GM23338 (cell line): Measurements from ENCODE around the gene ACSL6. TPM values are rescaled to one million over a fixed set of nuclear protein-coding genes. Genes with fewer than 3 reads are reported as not detected.

Source experiments
- ATAC-seq: fragments of 200-7000 bp; cut with Tn5 transposase; 3 replicates; pipeline ENCODE4 v1.9.1; 2020
- DNase-seq: peaks from one replicate; pipeline ENCODE4 v3.0.0-alpha.2; 2015; ENCODE audit warnings: low spot score
- H2AFZ ChIP-seq: fragments of 200-600 bp; sonication (generic); 2 replicates; pipeline ENCODE4 v1.8.0; 2016; ENCODE audit warnings: antibody characterized with exemption, mild to moderate bottlenecking, moderate library complexity
- H3F3A ChIP-seq: fragments of 200-600 bp; sonication (generic); replicated peaks from 2 replicates; pipeline ENCODE4 v1.8.0; 2017; ENCODE audit warnings: antibody characterized with exemption, mixed run types, low read depth
- H3K27ac ChIP-seq: fragments of 200-600 bp; sonication (generic); 2 replicates; pipeline ENCODE4 v1.6.1; 2016; ENCODE audit warnings: low read depth
- H3K27me3 ChIP-seq: fragments of 200-600 bp; sonication (generic); 2 replicates; pipeline ENCODE4 v1.8.0; 2016; ENCODE audit warnings: mild to moderate bottlenecking, mixed run types, moderate library complexity; ENCODE audit not compliant: insufficient read depth
- H3K36me3 ChIP-seq: fragments of 200-600 bp; sonication (generic); 2 replicates; pipeline ENCODE4 v1.8.0; 2016; ENCODE audit warnings: mild to moderate bottlenecking; ENCODE audit not compliant: insufficient read depth
- H3K4me1 ChIP-seq: fragments of 200-600 bp; sonication (generic); 2 replicates; pipeline ENCODE4 v1.8.0; 2016; ENCODE audit warnings: mild to moderate bottlenecking, moderate library complexity; ENCODE audit not compliant: insufficient read depth
- H3K4me2 ChIP-seq: fragments of 200-600 bp; sonication (generic); 2 replicates; pipeline ENCODE4 v1.7.1; 2017; ENCODE audit warnings: mixed run types
- H3K4me3 ChIP-seq: fragments of 200-600 bp; sonication (generic); 2 replicates; pipeline ENCODE4 v1.6.1; 2016; ENCODE audit warnings: mixed run types
- H3K79me2 ChIP-seq: fragments of 200-600 bp; sonication (generic); replicated peaks from 2 replicates; pipeline ENCODE4 v1.8.0; 2017; ENCODE audit warnings: mild to moderate bottlenecking; ENCODE audit not compliant: insufficient read depth
- H3K9me2 ChIP-seq: fragments of 200-600 bp; sonication (generic); 2 replicates; pipeline ENCODE4 v1.8.0; 2017; ENCODE audit not compliant: insufficient read depth
- H4K20me1 ChIP-seq: fragments of 200-600 bp; sonication (generic); replicated peaks from 2 replicates; pipeline ENCODE4 v1.8.0; 2017; ENCODE audit warnings: mild to moderate bottlenecking; ENCODE audit not compliant: insufficient read depth
- H3K27ac Mint-ChIP-seq: 2 replicates; pipeline ENCODE4 v1.8.0; 2020; ENCODE audit warnings: inconsistent platforms, mild to moderate bottlenecking, moderate library complexity, mixed read lengths
- H3K27me3 Mint-ChIP-seq: 3 replicates; pipeline ENCODE4 v1.8.0; 2022; ENCODE audit warnings: low read depth, mild to moderate bottlenecking, moderate library complexity, mixed read lengths, inconsistent platforms; ENCODE audit not compliant: insufficient read depth, poor library complexity
- H3K36me3 Mint-ChIP-seq: 3 replicates; pipeline ENCODE4 v1.8.0; 2021; ENCODE audit warnings: low read depth, mild to moderate bottlenecking, inconsistent platforms, moderate library complexity, mixed read lengths
- H3K4me1 Mint-ChIP-seq: 3 replicates; pipeline ENCODE4 v1.8.0; 2020; ENCODE audit warnings: mild to moderate bottlenecking, inconsistent platforms, mixed read lengths
- H3K4me3 Mint-ChIP-seq: 3 replicates; pipeline ENCODE4 v1.8.0; 2021; ENCODE audit warnings: moderate library complexity, mild to moderate bottlenecking, inconsistent platforms, mixed read lengths
- H3K9me3 Mint-ChIP-seq: 3 replicates; pipeline ENCODE4 v1.8.0; 2020; ENCODE audit warnings: moderate library complexity, mild to moderate bottlenecking, inconsistent platforms, mixed read lengths
- CREB1 ChIP-seq: fragments of 250-450 bp; sonication (Bioruptor Pico); IDR thresholded peaks from 2 replicates; pipeline ENCODE4 v1.5.0; 2020; ENCODE audit warnings: low read depth, mild to moderate bottlenecking, moderate library complexity
- EZH2 ChIP-seq: fragments of 200-600 bp; sonication (generic); IDR thresholded peaks from one replicate; pipeline ENCODE4 v1.8.0; 2017; ENCODE audit warnings: antibody characterized with exemption, mild to moderate bottlenecking, low read depth; ENCODE audit not compliant: unreplicated experiment
- EZH2phosphoT487 ChIP-seq: fragments of 200-600 bp; sonication (generic); IDR thresholded peaks from one replicate; pipeline ENCODE4 v1.8.1; 2018; ENCODE audit warnings: antibody characterized with exemption; ENCODE audit not compliant: unreplicated experiment
- NANOG ChIP-seq: IDR thresholded peaks from 2 replicates; pipeline ENCODE4 v1.6.1; 2016; ENCODE audit warnings: antibody characterized with exemption, borderline replicate concordance
- REST ChIP-seq: IDR thresholded peaks from one replicate; pipeline ENCODE4 v1.6.1; 2018; ENCODE audit warnings: antibody characterized with exemption; ENCODE audit not compliant: unreplicated experiment
- ZNF114 ChIP-seq: fragments of 250-450 bp; sonication (Bioruptor Pico); IDR thresholded peaks from 2 replicates; pipeline ENCODE4 v1.5.0; 2020; ENCODE audit warnings: mild to moderate bottlenecking, moderate library complexity
- ZNF462 ChIP-seq: fragments of 250-450 bp; sonication (Bioruptor Pico); IDR thresholded peaks from 2 replicates; pipeline ENCODE4 v1.5.0; 2020; ENCODE audit warnings: mild to moderate bottlenecking, moderate library complexity
- polyA plus RNA-seq: library from polyadenylated mRNA; unstranded; fragments of >200 nt; fragmentation: Nextera tagmentation; extraction: Ambion mirVana; gene quantifications from 2 replicates; pipeline ENCODE4 v1.2.1, GENCODE V29; 2016
- total RNA-seq: library from RNA; depleted of rRNA; stranded (reverse); fragments of >200 nt; shearing (Covaris generic); gene quantifications from 2 replicates; pipeline ENCODE4 v1.2.3, GENCODE V29; 2014
- TF ChIP-seq, protein P1 (sequence below): IDR thresholded peaks from 2 replicates; pipeline ENCODE4 v1.6.1; 2016; ENCODE audit warnings: antibody characterized with exemption
- TF ChIP-seq, protein P2 (sequence below), 2 experiments: fragments of 200-600 bp in 1 of 2; sonication (generic) in 1 of 2; conservative IDR thresholded peaks; 2 replicates each; pipeline versions ENCODE4 v1.5.1 to v1.6.1; 2016 to 2017; ENCODE audit warnings: antibody characterized with exemption in 2 of 2, low read depth in 2 of 2, mild to moderate bottlenecking in 2 of 2, moderate library complexity in 1 of 2

ACSL6 gene
- total and polyA plus RNA-seq, 2 experiments from 2014 or later: 0.76 to 3.6 TPM

DNA sequence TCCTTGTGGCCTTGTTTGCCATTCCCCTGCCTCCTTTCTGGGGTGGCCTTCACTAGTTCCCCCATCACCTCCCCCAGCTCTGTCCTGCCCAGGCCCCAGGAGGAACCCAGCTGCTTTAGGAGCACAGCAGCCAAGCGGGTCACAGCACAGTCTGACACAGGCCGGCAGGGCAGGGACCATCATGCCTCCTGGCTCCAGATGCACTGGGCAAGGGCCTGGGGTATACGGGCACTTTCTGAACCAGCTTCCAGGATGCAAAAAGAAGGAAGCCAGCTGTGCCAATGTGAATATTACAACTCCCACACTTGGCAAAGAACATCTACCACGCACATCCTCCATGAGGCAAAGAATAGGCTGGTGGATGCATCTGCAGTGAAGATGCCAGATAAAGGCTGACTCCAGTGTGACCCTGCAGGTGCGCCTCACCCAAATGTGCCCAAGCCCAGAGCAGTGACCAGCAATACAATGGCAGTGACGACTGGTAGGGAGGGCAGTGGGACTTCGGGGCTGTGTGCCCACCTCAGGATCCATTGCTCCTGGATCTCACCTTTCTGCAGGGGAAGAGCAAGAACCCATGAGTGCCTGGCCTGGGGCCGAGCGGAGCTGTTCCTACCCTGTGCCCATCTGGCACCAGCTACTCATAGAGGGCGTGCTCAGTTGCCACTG lies 42.7 kb upstream of the ACSL6 start:
- no peaks in the 10 kb centered on the region for H3K36me3 Mint-ChIP-seq
- no peak overlapping the region for H3K27ac Mint-ChIP-seq
- no peak for ATAC-seq
- Histone ChIP-seq H3K4me2 (no peak overlapping the region), H3K4me3 (no peak overlapping the region), H3F3A (no peaks in the 10 kb centered on the region), H3K9me2 (no peaks in the 10 kb centered on the region), H4K20me1 (no peaks in the 10 kb centered on the region), H3K27me3 (no peaks in the 10 kb centered on the region), H2AFZ (no peak overlapping the region), H3K27ac (no peak overlapping the region), H3K4me1 (no peaks in the 10 kb centered on the region), H3K79me2 (no peaks in the 10 kb centered on the region), H3K36me3 (no peaks in the 10 kb centered on the region)
- no peaks in the 10 kb centered on the region for H3K9me3 Mint-ChIP-seq
- H3K4me3 Mint-ChIP-seq: no peak overlapping the region
- no peak for DNase-seq
- H3K27me3 Mint-ChIP-seq: no peaks in the 10 kb centered on the region
- H3K4me1 Mint-ChIP-seq: no peaks in the 10 kb centered on the region; the same call in 2 of the 3 replicates
- no peak for TF ChIP-seq EZH2

DNA sequence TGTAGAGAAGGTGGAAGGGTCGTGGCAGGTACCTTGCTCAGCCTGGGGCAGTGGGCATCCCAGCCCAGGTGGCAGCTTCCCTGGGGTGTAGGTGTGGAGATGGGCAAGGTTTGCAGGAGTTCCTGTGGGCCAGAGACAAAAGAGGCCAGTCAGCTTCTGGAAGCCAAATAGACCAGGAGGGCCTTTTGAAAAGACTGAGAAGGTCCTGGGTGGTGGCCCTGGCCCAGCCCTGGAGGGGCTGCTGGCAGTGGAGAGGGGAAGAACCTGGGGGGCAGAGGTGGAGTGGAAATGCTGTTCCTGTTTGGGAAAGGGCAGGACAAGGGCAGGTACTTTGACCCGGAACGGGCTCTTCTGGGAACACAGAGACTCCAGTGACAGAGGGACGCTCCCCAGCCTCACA lies 42.0 kb upstream of the ACSL6 start:
- H3K27ac Mint-ChIP-seq: no peak overlapping the region
- no peaks in the 10 kb centered on the region for H4K20me1 ChIP-seq
- H3K4me1 Mint-ChIP-seq: no peaks in the 10 kb centered on the region
- H3K9me3 Mint-ChIP-seq: no peaks in the 10 kb centered on the region
- no peak for DNase-seq
- no peak overlapping the region for H3K27ac ChIP-seq
- H3K27me3 Mint-ChIP-seq: no peaks in the 10 kb centered on the region
- no peak overlapping the region for H3K4me2 ChIP-seq
- no peak overlapping the region for H3K4me3 ChIP-seq
- H3K4me3 Mint-ChIP-seq: no peak overlapping the region
- H3F3A ChIP-seq: no peaks in the 10 kb centered on the region
- no peaks in the 10 kb centered on the region for H3K36me3 ChIP-seq
- no peaks in the 10 kb centered on the region for H3K27me3 ChIP-seq
- no peaks in the 10 kb centered on the region for H3K36me3 Mint-ChIP-seq
- H3K4me1 ChIP-seq: no peaks in the 10 kb centered on the region
- H2AFZ ChIP-seq: no peak overlapping the region
- no peaks in the 10 kb centered on the region for H3K9me2 ChIP-seq
- no peak for ATAC-seq
- H3K79me2 ChIP-seq: no peaks in the 10 kb centered on the region
- TF ChIP-seq EZH2phosphoT487: no peak
- TF ChIP-seq, protein P1, sequence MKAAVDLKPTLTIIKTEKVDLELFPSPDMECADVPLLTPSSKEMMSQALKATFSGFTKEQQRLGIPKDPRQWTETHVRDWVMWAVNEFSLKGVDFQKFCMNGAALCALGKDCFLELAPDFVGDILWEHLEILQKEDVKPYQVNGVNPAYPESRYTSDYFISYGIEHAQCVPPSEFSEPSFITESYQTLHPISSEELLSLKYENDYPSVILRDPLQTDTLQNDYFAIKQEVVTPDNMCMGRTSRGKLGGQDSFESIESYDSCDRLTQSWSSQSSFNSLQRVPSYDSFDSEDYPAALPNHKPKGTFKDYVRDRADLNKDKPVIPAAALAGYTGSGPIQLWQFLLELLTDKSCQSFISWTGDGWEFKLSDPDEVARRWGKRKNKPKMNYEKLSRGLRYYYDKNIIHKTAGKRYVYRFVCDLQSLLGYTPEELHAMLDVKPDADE: no peak
- TF ChIP-seq ZNF462 (CRISPR knock-in tag): no peak
- TF ChIP-seq ZNF114 (CRISPR knock-in tag): no peak
- TF ChIP-seq, protein P2, sequence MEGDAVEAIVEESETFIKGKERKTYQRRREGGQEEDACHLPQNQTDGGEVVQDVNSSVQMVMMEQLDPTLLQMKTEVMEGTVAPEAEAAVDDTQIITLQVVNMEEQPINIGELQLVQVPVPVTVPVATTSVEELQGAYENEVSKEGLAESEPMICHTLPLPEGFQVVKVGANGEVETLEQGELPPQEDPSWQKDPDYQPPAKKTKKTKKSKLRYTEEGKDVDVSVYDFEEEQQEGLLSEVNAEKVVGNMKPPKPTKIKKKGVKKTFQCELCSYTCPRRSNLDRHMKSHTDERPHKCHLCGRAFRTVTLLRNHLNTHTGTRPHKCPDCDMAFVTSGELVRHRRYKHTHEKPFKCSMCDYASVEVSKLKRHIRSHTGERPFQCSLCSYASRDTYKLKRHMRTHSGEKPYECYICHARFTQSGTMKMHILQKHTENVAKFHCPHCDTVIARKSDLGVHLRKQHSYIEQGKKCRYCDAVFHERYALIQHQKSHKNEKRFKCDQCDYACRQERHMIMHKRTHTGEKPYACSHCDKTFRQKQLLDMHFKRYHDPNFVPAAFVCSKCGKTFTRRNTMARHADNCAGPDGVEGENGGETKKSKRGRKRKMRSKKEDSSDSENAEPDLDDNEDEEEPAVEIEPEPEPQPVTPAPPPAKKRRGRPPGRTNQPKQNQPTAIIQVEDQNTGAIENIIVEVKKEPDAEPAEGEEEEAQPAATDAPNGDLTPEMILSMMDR (conservative IDR thresholded peaks at IDR 0.05; ENCODE audit: low read depth in 2 of 2): no peak
- TF ChIP-seq REST: no peak
- no peak for TF ChIP-seq CREB1
- no peak for TF ChIP-seq NANOG
